Activated CD4-positive, alpha-beta T cell treated with anti-CD3 and anti-CD28 coated beads, Interleukin-2, amount 50 U/mL, for 16 hours (primary cell): ENCODE measurements around the gene GNG12.

Source experiments
- DNase-seq: peaks from one replicate; pipeline ENCODE4 v3.0.0-alpha.2; 2020

Gene GNG12

DNA sequence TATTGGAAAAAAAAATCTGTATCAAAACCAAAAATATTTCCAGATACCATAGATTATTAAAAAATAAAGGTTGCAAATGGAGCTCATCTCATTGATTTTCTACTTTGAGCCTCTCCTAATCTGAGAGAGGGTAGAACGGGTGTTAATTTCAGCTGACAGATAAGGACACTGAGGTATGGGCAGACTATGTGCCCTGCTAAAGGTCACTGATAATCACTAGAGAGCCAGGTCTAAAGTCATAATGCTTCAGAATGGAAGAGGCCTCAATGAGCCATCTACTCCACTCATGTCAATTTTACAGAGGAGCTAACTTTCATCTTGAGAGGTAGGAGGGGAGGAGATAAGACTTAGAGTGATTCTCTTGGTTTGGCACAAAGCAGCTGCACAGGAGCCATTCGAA is 21.0 kb downstream of the GNG12 start:
- DNase-seq = no peak

DNA sequence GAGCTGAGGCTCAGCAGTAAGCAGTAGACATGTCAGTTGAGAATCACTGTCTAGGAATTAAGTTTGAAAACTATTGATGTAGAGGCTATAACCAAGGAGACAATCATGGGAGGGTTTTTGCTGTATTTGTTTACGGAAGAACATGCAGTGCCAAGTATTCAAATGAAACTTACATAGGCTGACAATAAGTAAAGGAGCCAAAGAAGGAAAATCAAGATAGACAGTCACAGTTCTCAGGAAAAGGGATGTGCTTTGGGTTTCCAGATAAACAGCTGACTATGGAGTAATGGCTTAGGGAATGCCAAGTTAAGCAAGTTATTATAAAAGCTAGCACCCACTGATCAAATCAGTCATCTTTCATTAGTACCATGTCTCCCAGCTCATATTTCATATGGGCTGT is 21.5 kb downstream of the GNG12 start:
- no peak for DNase-seq

DNA sequence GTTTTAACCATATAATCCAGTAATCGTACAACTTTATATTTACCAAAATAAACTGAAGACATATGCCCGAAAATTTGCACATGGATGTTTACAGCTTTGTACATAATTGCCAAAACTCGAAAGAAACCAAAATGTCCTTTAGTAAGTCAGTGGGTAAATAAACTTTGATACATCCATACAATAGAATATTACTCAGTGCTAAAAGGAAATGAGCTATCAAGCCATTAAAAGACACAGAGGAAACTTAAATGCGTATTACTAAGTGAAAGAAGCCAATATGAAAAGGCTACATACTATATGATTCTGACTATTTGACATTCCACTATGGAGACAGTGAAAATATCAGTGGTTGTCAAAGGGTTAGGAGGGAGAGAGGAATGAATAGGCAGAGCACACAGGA is 23.4 kb downstream of the GNG12 start:
- DNase-seq = no peak

DNA sequence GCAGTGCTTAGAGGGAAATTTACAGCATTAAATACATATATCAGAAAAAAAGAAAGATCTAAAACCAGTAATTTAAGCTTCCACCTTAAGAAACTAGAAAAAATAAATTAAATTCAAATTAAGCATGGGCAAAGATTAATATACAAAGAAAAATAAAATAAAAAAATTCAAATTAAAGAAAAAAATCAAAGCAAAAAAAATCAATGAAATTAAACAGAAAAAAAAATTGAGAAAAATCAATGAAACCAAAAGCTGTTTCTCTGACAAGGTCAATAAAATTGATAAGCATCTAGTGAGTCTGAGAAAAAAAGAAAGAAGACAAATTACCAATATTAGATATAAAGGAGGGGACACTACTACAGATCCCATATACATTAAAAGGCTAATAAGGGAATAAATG is 26.0 kb downstream of the GNG12 start:
- no peak for DNase-seq

DNA sequence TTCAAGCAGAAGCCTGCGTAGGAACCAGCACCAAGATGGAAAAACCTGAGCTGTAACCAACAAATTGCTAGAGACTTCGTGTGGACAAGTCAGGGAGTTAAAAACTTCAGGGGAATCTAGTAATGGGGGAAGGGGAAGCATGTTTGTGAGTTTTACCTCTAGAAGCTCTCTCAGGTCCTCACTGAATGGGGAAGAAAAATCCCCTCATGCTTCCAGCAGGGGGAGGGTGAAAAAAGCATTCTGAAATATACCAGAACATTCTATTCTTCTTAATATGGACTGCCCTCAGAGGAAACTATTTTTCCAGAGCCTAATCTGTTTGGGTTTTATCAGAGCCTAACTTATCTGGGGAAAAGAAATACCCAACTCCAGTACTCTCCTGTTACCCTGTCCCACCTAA is 28.6 kb downstream of the GNG12 start:
- DNase-seq = no peak

DNA sequence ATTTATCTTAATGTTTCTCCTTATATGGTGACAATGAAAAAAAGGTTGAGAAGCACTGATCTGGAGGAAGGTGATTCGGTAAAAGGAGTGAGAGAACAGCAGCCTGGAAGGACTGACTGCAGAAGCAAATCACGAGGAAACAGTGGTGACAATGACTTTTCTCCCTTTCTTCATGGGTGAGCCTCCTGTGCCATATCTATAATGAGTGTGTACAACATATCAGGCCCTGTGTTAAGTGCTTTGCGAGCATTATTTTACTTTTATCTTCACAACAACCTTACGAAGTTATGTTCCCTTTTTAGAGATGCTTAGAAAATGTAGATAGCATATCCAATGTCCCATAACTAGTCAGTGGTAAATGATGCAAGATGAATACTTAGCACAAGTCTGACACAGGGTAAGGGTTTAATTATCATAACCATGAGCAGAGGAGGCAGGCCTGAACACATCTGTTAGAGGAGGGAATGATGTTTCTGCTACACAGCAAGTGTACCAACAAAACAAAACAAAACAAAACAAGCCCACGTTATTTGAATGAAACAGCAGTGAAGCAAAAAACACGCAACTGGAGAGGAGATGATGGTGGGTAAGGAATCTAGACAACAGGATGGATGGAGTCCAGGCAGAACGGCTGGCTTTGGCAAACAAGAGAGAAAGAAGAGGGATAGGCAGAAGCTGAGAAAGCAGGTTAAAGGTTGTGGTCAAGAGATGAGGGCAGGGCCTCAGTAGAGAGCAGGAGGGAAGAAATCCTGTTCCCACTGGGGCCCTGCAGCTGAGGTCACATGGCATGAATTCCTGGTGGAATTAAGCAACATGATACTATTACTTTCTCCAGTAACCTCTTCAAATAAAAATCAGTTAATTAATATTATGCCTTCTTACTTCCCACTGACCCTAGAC is 29.6 kb downstream of the GNG12 start:
- no peak for DNase-seq

DNA sequence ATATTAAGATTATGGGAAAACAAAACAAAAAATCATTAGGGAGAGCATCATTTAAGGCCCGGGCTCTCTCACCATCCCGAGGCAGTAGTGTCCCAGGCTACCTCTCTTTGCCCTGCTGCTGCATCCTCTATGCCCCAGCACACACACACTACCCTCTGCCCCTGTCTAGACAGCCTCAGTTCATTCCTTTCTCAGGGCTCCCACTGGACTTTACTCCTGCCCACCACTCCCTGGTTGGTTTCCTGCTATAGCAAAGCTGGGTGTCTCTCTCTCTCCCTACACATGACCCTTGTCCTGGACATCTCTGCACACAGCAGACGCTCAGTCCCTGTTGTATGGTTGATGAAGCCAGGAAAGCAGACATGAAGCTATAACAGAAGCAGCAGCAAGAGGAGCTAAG is 30.7 kb downstream of the GNG12 start:
- no peak for DNase-seq

DNA sequence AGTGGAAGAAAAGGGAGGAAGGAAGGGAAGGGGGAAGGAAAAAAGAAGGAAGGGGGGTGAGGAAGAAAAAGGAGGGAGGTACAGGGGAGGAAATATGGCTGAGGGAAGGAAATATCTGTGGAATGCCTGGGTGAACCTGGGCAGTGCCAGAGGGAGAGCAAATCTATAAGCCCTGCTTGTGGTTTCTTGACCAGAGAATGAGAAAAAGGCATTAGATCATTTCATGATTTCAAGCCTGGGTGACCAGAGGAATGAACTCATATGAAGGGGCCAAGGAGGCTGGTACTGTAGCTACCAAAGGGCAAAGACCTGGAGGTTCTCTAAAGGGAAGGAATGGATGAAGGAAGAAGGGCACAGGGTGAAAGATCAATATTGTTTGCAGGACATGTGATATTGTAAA is 31.4 kb downstream of the GNG12 start:
- no peak for DNase-seq

DNA sequence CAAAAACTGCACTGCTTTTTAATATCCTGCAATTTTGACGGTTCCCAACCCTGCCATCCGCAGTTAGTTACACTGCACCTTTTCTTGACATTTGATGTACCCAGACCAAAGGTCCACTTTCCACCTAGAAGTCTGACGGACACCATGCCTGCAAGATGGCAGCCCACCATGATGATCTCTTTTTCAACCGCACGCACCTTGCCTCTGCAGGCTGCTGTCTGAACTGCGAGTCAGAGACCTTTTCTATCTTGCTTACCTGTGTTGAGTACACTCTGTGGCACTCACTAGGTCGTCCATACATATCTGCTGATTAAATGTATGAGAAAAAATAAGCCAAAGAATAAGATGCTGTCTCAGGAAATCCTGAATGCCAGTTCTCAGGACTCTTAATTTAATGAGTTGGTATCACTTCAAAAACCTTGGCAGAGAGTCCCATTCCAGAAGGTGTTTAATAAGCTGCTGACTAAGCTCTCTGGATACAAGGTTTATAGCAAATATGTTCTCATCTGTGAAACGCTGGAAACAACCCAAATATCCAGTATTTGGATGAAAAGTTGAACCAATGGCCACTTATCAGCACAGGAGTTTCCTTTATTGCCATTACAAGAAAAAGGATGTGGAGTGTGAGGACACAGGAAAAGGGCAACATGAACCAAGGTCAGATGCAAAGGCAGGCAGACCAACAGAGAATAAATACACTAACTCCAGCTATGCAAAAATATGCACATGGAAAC is 37.9 kb downstream of the GNG12 start:
- no peak for DNase-seq

DNA sequence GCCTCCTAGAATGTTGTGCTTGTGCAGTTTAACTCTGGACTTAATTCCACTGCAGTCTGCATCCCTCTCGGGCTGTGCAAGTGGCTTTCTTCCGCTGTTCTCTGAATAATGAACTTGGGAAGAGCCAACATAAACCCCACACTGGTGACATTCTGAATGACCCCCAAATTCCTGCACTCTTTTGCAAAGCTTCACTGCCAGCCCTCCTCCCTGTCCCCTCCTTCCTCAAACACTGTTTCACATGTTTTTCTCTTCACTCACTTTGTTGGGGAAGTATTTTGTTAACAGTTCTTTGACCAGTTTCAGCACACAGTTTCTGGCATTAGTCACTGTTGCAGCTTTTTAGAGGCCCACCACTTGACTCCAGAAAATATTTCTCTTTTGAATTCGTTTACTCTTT is 39.7 kb downstream of the GNG12 start:
- no peak for DNase-seq

DNA sequence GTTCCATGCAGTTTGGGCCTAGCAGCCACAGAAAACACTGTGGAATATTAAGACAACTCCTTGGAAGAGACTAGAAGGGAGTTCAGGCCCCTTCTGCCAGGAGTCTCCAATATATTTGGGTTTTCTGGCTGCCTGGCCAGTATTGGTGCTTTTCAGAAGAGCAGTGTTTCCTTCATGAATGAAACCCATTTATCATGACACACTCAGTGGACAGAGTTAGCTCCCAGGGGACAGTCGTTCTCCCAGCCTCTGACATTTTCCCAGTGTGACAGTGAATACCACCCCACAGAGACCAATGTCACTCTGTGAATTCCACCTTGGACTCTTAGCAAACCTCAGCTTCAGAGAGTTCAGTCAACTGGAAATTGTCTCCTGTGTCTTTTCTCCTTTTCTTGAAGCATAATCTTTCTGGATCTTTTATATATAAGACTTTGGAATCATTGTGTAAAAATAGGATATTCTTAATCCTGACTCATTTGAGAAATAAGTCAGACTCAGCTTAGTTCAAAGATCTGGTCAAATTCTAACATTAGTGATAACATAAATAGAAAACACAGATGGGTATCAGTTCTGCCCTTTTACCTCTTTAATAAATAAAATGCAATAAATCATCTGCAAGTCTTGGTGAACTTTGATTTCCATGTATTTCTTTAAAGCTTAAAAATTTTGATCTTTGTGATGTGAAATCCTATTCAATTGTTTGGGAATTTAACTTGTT is 40.4 kb downstream of the GNG12 start:
- no peak for DNase-seq

DNA sequence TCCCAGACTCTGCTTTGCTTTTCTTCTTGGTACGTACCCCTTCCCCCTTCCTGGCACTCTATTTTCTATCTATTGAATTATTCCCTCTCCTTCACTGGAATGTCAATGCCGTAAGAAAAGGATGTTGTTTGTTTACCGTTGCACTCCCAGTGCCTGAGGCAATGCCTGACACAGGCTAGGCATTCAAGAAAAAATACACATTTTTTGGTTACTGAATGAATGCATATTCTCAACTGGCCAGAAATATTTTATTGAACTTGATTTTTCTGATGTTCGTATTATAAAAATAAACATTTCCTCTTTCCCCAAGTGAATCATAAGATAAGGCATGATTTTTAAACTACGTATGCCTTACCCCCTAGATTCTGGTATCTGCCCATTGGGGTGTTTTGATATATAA is 41.2 kb downstream of the GNG12 start:
- DNase-seq = no peak

DNA sequence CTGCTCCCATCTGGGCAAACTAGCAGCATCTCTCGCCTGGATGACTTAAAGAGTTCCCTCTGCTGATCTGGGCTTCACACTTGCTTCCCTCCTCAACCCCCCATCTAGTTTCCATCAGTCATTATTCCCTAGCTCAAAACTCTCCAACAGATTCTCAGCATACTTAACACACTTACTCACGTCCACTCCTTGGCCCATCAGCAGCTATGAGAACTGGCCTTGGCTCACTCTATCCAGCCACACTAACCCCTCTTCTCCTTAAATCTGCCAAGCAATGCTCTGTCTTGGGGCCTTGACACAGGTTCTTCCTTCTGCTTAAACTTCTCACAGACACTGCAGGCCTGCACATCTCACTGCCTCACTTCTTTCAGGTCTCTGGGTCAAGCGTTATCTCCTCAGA is 41.6 kb downstream of the GNG12 start:
- DNase-seq = no peak

DNA sequence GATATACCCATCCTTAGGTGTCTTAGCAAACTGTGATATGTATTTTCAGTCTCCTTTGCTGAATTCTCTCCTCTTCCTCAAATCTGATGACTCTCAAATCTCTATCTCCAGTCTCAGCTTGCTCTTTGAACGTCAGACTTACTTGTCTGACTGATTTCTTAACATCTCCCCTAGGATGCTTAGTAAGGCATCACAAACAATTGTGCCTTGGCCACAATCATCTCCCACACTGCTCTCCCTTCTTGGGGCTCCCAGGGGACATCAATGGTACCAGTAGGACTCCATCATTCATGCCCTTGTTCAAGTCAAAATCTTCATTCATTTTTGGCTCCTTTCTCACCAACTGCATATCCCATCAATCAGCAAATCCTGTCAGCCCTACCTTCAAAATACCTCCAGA is 42.0 kb downstream of the GNG12 start:
- DNase-seq = no peak

DNA sequence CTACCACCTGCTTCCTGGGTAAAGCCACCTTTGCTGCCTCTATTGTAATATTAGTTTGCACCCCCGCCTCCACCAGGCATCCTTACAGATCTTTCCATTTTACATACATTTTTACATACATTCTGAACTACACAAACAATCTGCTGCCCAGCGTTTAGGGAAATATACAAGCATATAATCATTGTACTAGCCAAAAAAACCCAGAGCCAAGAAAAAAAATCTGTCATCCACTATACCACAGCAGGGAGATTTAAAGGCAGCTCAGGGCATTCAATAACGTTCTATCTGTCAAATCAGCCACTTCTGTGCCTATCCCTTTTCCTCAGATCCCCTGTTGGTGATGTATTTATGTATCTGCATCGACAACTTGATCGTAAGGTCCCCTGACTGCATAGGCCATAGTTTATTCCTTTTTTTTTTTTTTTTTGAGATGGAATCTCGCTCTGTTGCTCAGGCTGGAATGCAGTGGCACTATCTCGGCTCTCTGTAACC is 43.0 kb downstream of the GNG12 start:
- DNase-seq = no peak

DNA sequence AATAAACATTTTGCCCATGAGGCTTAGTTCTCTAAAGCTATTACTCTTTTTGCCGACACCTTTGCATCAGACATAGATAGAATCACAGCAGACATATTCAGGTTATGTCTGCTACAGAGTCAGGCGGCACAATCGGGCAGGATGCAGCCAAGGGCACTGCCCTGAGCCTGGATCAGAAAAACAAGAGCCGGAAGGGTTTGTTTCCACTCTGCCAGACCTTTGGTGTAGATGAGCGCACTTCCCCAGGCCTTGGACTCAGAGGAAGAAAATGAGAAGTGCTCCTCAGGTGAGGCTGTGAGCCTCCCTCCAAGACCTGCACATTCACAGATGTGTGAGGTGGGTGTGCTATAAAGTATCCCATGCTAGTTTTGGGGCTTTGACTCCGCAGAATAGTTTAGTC is 43.7 kb downstream of the GNG12 start:
- no peak for DNase-seq

DNA sequence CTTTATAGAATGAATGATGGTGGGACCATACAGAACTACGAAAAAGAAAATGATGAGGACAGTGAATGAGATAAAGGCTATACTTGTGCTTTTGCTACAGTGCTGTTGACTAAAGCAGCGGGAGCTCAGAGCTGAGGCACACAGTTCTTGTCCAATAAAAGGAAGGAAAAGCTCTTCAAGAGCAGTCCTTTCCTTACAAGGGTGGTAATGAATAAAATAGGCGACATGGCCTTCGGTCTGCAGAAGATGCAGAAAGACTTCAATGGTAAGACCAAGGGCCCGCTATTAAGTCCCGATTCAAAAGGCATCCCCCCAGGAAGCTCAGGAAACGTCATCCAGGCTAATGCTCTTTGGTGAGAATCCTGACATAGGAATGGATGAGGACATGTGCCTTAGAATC is 44.4 kb downstream of the GNG12 start:
- no peak for DNase-seq

DNA sequence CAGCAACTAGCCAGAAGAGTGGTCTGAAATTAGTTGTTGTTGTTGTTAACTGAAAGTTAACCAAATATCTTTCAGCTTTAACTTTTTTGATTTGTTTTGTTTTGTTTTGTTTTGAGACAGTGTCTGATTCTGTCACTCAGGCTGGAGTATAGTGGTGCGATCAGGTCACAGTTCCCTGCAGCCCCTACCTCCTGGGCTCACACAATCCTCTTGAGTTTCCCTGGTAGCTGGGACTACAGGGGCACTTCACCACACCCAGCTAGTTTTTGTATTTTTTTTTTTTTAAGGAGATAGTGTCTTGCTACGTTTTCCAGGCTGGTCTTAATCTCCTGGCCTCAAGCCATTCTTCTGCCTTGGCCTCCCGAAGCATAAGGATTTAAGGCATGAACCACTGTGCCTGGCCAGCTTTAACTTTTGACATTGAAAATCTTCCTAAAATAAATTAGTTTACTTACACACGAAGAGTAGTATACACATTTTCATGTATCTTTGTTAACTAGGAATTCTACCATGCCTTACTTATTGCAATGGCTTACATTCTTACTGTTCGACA is 45.0 kb downstream of the GNG12 start:
- no peak for DNase-seq

DNA sequence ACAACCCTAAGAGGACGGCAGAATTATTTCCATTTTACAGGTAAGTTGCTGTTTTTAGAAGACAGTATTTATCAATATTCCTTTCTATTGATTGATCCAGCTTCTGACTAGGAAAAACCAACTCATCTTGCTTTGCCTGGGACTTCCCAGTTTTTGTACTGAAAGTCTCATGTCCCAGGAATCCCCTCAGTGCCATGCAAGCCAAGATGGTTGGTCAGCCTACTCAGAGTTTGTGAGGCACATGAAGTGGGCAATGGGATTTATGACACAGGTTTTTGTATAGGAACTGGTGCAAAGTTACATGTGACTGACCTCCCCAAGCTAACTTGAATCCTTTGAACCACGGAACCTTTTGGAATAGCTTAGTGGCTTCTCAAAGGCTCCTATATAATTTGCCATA is 45.5 kb downstream of the GNG12 start:
- DNase-seq = no peak

DNA sequence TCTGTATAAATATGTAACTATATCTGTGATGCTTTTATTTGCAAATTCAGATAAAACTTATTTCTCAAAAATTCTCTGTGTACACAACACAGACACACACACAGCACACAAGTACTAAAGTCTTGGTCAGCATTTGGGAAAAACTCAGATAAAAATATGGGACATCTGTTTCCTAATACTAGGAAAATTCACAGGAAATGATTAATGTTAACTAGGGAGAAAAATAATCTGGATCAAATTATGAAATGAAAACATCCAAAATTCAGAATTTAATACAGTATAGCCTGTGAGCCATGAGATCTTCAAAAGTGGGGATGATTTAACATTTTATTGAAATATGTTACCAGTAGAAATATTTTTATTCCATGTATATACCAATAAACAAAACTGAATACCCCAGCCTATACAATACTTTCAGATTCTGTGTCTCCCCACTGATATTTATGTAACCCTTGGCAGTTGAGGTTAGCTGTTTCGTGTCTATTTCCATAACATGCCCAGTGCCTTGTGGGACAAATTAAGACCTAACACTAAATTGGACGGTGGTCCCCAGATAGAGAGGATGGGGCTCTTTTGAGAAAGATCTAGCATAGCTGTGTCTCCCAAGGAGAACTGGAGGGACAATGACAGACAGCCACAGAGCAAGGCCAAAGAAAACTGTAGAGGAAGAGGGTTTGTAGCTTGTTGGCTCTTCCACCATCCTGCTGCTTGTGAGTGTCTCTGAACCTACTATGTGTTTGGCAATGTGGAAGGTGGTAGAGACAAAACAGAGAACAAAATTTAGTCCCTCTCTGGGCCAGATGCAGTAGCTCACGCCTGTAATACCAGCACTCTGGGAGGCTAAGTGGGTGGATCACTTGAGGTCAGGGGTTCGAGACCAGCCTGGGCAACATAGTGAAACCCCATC is 47.2 kb downstream of the GNG12 start:
- no peak for DNase-seq

DNA sequence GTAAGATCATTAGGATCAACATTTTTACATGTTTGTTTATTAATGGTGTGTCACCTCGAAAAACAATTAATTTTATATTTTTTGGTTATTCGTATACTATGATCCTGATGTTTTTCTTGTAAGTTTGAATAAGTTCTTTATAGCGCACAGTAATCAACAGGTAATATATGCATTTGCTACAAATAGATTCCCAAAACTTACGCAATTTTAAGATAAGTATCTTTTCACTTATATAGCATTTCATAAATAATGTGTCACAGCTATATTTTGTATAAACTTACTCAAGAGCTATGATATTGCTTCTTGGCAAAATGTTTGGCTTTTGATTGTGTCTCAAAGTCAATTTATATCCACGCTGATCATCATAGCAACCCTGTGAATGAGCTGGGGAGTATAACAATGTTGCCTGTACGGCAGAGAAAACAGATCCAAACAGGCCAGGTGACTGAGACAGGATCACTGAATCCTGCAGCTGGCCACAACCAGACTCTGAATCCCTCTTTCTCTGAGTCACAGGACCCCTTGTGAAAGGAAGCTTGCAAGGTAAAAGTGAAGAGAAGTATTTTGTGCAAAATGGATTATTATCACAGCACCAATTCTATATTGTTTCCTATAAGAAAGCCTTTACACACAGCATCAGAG is 48.6 kb downstream of the GNG12 start:
- no peak for DNase-seq

DNA sequence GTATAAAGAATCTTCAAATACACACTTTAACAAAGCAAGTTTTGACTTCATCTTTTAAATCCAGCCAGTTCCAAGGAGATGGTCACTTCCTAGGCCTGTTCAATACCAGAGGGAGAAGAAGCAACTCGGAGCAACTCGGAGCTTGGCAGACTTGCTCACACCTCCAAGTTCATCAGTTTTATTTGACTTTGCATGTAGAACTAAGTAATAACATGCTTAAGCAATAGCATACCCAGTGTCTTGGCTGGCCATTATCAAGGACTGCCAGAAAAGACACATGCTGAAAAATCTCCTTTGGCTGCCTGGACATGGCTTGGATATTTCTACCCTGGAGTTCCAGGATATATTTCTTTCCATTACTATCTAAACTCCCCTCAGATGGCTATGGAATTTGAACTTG is 52.6 kb downstream of the GNG12 start:
- DNase-seq = no peak
